Choroid plexus epithelial cell (primary cell): ENCODE measurements around the gene CTBP2.

ENCODE experiments used
- DNase-seq: peaks from one replicate; pipeline ENCODE4 v3.0.0-alpha.2; 2010; ENCODE audit warnings: low read depth
- H3K4me3 ChIP-seq: 2 replicates; pipeline ENCODE4 v1.5.1; 2011; ENCODE audit warnings: low read depth, mild to moderate bottlenecking, control low read depth, low read length, moderate library complexity
- TF ChIP-seq, protein P1 (sequence below): conservative IDR thresholded peaks from 2 replicates; pipeline ENCODE4 v1.5.1; 2011; ENCODE audit warnings: low read depth, mild to moderate bottlenecking, control low read depth, inconsistent platforms, low read length, moderate library complexity

Gene CTBP2

DNA sequence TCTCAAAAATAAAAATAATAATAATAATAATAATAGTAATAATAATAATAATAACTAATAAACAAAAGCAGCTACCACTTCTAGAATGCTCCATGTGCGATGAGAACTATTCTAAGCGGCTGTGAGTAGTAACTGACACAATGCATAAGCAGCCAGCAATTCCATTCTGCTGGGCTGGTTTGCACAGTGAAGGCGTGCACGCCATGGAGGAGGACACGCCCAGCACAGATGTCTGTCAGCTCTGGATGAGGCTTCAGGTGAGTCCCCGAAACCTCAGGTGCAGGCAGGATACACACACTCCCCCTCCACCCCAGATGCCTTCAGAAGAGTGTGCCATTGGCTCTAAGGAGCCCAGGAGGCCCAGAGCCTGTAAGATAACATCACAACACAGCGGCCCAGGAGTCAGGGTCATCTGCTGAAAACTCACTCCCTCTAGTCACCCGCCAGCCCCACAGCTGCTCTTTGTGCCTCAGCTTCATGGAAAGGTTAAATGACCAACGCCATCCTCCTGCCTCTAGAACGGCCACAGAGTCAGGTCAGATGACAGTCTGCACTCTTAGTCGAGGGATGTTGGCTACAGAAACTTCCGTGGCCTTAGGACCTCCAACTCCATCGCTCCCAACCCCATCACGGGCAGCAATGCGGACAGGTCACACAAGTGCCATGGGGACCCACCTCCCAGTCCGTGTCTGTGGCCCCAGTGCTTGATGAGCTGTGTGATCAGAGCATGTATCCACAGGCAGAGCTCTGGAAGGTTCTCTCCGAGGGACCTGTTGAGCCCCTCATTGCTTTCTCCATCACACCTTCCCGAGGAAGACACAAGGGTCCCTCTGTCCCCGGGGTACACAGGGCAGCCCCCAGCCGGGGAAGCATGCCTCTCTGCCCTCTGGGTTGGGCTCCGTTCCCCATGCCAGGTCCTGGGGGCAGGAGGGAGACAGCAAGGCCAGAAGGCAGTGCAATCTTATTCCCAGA, 103.9 kb downstream of the CTBP2 start:
- TF ChIP-seq, protein P1, sequence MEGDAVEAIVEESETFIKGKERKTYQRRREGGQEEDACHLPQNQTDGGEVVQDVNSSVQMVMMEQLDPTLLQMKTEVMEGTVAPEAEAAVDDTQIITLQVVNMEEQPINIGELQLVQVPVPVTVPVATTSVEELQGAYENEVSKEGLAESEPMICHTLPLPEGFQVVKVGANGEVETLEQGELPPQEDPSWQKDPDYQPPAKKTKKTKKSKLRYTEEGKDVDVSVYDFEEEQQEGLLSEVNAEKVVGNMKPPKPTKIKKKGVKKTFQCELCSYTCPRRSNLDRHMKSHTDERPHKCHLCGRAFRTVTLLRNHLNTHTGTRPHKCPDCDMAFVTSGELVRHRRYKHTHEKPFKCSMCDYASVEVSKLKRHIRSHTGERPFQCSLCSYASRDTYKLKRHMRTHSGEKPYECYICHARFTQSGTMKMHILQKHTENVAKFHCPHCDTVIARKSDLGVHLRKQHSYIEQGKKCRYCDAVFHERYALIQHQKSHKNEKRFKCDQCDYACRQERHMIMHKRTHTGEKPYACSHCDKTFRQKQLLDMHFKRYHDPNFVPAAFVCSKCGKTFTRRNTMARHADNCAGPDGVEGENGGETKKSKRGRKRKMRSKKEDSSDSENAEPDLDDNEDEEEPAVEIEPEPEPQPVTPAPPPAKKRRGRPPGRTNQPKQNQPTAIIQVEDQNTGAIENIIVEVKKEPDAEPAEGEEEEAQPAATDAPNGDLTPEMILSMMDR: no peak
- DNase-seq: no peak

DNA sequence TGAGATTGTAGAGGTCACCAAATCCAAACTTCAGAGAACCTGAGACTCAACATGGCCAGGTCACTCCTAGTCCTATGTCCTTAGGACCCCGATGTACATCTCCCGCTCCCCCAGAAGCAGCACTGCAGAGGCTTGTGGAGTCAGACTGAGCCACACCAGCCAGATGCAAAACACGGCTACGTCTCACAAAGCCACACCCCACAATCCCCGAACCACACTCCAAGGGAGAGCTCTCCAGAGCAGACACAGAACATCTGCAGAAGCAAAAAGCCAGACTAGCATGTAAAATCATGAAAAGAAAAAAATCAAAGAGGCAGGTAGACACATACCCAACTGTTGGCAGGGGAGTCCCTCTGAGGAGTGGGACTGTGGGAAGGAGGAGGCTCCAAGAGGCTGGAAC, 104.9 kb downstream of the CTBP2 start:
- TF ChIP-seq, protein P1: no peak
- DNase-seq: peak; percentile 28
- H3K4me3 ChIP-seq: no peak overlapping the region

More for the DNA sequence above, 103.9 kb downstream of the CTBP2 start:
- H3K4me3 ChIP-seq: no peak overlapping the region

DNA sequence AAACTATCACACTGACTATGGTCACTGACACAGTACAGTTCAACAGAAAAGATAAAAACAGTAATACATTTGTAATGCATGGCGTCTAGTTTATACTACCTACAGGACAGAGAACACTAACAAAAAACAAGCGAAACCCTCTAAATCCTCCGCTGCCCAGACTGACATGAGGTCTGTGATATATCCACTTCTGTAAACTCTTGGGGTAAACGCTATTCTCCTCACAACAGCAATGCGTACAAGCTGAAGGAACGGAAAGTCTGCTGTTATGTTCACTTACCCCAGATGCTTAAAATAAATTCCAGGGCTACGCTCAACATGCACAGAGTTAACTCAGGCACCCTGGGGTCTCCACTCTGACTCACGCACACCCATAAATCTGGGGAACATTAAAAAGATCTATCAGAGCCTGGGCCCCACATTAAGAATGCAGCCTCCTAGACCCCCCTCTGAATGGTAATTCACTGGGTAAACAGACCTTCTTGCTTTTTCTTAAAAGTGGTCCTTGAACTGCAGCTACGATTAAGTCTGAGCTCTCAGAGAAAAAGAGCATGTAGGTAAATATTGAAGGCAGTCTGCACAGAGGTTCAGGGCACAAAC, 105.6 kb downstream of the CTBP2 start:
- H3K4me3 ChIP-seq: no peak overlapping the region
- TF ChIP-seq, protein P1: no peak
- DNase-seq: peak; percentile 39

DNA sequence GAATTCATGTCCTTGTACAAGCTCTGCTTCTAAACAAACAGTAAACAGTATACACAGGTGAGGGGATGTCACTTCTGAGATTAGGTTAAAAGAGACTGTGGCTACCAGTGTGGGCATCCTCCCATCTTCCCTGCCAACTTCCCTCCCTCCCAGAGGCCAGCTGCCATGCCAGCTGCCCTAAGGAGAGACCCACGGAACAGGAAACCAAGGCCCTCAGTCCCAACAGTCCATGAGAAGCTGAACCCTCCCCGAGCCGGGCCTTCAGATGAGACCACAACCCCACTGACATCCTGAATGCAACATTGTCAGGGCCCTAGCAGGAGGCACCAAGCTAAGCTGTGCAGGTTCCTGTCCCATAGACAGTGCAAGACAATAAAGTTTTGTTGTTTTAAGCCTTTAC, 106.1 kb downstream of the CTBP2 start:
- no peak for DNase-seq
- TF ChIP-seq, protein P1: no peak

DNA sequence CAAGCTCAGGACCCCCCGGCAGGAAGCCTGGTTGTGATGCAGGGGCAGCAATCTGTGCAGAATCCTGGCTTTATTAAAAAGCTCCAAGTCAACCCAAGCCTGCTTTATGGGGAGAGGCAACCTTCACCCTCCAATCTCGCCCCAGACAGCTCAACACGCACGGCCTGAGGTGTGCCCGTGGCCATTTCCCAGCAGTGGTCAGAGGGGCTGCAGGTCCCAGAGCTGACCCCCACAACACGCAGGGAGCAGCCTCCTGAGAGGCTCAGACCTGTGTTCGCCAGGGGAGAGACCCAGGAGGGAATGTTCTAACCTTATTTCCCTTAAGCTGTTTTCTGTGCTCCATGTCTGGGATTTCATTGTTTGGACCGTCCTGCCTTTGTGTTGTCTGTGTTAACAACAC, 108.2 kb downstream of the CTBP2 start:
- no peak overlapping the region for H3K4me3 ChIP-seq
- no peak for DNase-seq
- TF ChIP-seq, protein P1: no peak

More for the DNA sequence above, 106.1 kb downstream of the CTBP2 start:
- H3K4me3 ChIP-seq: no peak overlapping the region

DNA sequence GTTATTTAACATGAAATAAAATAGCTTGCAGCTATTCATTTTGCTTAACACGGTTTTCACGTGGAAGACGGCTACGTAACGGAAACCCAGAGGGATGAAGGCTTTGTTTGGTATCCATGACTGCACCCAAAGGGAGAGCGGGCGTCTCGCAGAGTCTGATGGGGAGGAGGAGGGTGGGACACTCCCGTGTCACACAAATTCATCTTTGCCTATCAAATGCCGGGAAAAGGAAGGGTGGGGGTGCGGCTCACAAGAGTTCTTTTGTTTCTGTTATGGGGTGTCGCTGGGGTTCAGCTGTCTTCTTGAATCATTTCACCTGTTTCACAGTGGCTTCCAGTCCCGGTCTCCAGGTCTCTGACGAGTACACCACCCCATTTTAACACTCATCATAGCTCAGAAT, 110.0 kb downstream of the CTBP2 start:
- H3K4me3 ChIP-seq: no peak overlapping the region
- no peak for DNase-seq
- TF ChIP-seq, protein P1: no peak
